HEK293 (cell line): Measurements from ENCODE around the gene MUTYH.

Source experiments
- CTCF ChIA-PET: fragments of 350-600 bp; formaldehyde crosslinking; extraction: SDS; loops from one replicate; lab custom pipeline; 2021; ENCODE audit warnings: antibody characterized with exemption; lab: Yijun Ruan, JAX
- POLR2A ChIA-PET: fragments of 300-600 bp; formaldehyde crosslinking; extraction: SDS; loops from one replicate; lab custom pipeline; 2020; ENCODE audit warnings: antibody characterized with exemption, inconsistent platforms; lab: Yijun Ruan, JAX
- H3K27ac ChIP-seq: fragments of 200-500 bp; sonication (Bioruptor generic); 2 replicates; pipeline ENCODE4 v1.5.1; 2014; ENCODE audit warnings: low read depth, low read length, control low read depth, inconsistent platforms; ENCODE audit errors: extremely low read depth
- H3K36me3 ChIP-seq, 2 experiments: fragments of 200-500 bp in 1 of 2; sonication (Bioruptor generic) in 1 of 2; 1 replicate in 1 of 2; 2 replicates in 1 of 2; pipeline ENCODE4 v1.5.1; 2014 to 2017; ENCODE audit warnings: inconsistent platforms in 2 of 2, low read length in 2 of 2; ENCODE audit not compliant: control insufficient read depth in 2 of 2, insufficient read depth in 1 of 2
- H3K4me1 ChIP-seq: fragments of 200-500 bp; sonication (Bioruptor generic); 2 replicates; pipeline ENCODE4 v1.5.1; 2014; ENCODE audit warnings: mild to moderate bottlenecking, low read length, inconsistent platforms; ENCODE audit not compliant: control insufficient read depth, insufficient read depth
- H3K4me3 ChIP-seq: 2 replicates; pipeline ENCODE4 v1.5.1; 2011; ENCODE audit warnings: low read depth, mild to moderate bottlenecking, control low read depth, low read length, moderate library complexity
- H3K9me3 ChIP-seq: fragments of 200-500 bp; sonication (Bioruptor generic); 2 replicates; pipeline ENCODE4 v1.5.1; 2014; ENCODE audit warnings: low read depth, low read length, inconsistent platforms; ENCODE audit not compliant: control insufficient read depth, insufficient read depth
- GFI1B ChIP-seq: fragments of 450-650 bp; formaldehyde crosslinking; IDR thresholded peaks from 2 replicates; pipeline ENCODE4 v1.5.1; 2016; ENCODE audit warnings: missing biosample characterization, missing genetic modification characterization
- GLIS1 ChIP-seq: fragments of 450-650 bp; formaldehyde crosslinking; IDR thresholded peaks from 2 replicates; pipeline ENCODE4 v1.5.1; 2016; ENCODE audit warnings: missing biosample characterization, missing genetic modification characterization
- KLF9 ChIP-seq: fragments of 450-650 bp; formaldehyde crosslinking; IDR thresholded peaks from 2 replicates; pipeline ENCODE4 v1.5.1; 2016; ENCODE audit warnings: missing biosample characterization, missing genetic modification characterization, low read depth
- ZNF394 ChIP-seq: fragments of 450-650 bp; formaldehyde crosslinking; IDR thresholded peaks from 2 replicates; pipeline ENCODE4 v1.5.1; 2016; ENCODE audit warnings: missing biosample characterization, missing genetic modification characterization, mild to moderate bottlenecking, moderate library complexity, borderline replicate concordance
- ZNF548 ChIP-seq: fragments of 450-650 bp; formaldehyde crosslinking; IDR thresholded peaks from 2 replicates; pipeline ENCODE4 v1.5.1; 2016; ENCODE audit warnings: missing biosample characterization, missing genetic modification characterization
- ZNF701 ChIP-seq: fragments of 450-650 bp; formaldehyde crosslinking; IDR thresholded peaks from 2 replicates; pipeline ENCODE4 v1.5.1; 2016; ENCODE audit warnings: missing biosample characterization, missing genetic modification characterization
- ZNF843 ChIP-seq: fragments of 450-650 bp; formaldehyde crosslinking; IDR thresholded peaks from 2 replicates; pipeline ENCODE4 v1.5.1; 2016; ENCODE audit warnings: missing biosample characterization, missing genetic modification characterization
- ZSCAN23 ChIP-seq: fragments of 450-650 bp; formaldehyde crosslinking; IDR thresholded peaks from 2 replicates; pipeline ENCODE4 v1.5.1; 2016; ENCODE audit warnings: missing biosample characterization, missing genetic modification characterization
- ZSCAN30 ChIP-seq: fragments of 450-650 bp; IDR thresholded peaks from 2 replicates; pipeline ENCODE4 v1.5.1; 2018; ENCODE audit warnings: missing biosample characterization, mild to moderate bottlenecking, missing genetic modification characterization, moderate library complexity
- TF ChIP-seq, protein P1 (sequence below): fragments of 450-650 bp; formaldehyde crosslinking; IDR thresholded peaks from 2 replicates; pipeline ENCODE4 v1.5.1; 2016; ENCODE audit warnings: missing biosample characterization, missing genetic modification characterization, borderline replicate concordance
- TF ChIP-seq, protein P2 (sequence below): fragments of 450-650 bp; formaldehyde crosslinking; IDR thresholded peaks from 2 replicates; pipeline ENCODE4 v1.5.1; 2016; ENCODE audit warnings: missing biosample characterization, missing genetic modification characterization
- TF ChIP-seq, protein P3 (sequence below): fragments of 450-650 bp; formaldehyde crosslinking; IDR thresholded peaks from 2 replicates; pipeline ENCODE4 v1.5.1; 2016; ENCODE audit warnings: missing biosample characterization, missing genetic modification characterization
- TF ChIP-seq, protein P4 (sequence below): fragments of 450-650 bp; formaldehyde crosslinking; IDR thresholded peaks from 2 replicates; pipeline ENCODE4 v1.5.1; 2017; ENCODE audit warnings: missing biosample characterization, missing genetic modification characterization

MUTYH gene

DNA sequence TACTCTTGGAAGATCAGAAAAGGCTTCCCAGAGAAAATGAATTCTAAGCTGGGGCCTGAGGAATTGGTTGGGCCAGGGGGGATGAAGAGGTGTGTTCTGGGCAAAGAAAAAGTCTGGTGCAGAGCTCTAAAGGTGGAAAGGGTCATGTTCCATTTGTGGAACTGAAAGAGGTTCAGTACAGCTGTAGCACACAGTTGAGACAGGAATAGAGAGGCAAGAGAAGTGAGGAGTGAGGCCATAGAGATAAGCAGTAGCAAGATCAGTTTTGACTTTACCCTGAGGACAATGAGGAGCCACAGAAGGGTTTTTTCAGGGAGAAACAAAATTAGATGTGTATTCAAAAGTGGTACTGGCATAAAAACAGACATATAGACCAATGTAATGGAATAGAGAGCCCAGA is 30.3 kb upstream of the MUTYH start:
- TF ChIP-seq ZSCAN23 (tag by site-specific recombination) (no peak), KLF9 (no peak), ZNF394 (tag by site-specific recombination) (no peak), GFI1B (tag by site-specific recombination) (no peak), ZSCAN30 (tag by site-specific recombination) (no peak), GLIS1 (tag by site-specific recombination) (no peak)
- TF ChIP-seq, protein P1, sequence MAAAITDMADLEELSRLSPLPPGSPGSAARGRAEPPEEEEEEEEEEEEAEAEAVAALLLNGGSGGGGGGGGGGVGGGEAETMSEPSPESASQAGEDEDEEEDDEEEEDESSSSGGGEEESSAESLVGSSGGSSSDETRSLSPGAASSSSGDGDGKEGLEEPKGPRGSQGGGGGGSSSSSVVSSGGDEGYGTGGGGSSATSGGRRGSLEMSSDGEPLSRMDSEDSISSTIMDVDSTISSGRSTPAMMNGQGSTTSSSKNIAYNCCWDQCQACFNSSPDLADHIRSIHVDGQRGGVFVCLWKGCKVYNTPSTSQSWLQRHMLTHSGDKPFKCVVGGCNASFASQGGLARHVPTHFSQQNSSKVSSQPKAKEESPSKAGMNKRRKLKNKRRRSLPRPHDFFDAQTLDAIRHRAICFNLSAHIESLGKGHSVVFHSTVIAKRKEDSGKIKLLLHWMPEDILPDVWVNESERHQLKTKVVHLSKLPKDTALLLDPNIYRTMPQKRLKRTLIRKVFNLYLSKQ (tag by site-specific recombination) = no peak
- TF ChIP-seq, protein P2, sequence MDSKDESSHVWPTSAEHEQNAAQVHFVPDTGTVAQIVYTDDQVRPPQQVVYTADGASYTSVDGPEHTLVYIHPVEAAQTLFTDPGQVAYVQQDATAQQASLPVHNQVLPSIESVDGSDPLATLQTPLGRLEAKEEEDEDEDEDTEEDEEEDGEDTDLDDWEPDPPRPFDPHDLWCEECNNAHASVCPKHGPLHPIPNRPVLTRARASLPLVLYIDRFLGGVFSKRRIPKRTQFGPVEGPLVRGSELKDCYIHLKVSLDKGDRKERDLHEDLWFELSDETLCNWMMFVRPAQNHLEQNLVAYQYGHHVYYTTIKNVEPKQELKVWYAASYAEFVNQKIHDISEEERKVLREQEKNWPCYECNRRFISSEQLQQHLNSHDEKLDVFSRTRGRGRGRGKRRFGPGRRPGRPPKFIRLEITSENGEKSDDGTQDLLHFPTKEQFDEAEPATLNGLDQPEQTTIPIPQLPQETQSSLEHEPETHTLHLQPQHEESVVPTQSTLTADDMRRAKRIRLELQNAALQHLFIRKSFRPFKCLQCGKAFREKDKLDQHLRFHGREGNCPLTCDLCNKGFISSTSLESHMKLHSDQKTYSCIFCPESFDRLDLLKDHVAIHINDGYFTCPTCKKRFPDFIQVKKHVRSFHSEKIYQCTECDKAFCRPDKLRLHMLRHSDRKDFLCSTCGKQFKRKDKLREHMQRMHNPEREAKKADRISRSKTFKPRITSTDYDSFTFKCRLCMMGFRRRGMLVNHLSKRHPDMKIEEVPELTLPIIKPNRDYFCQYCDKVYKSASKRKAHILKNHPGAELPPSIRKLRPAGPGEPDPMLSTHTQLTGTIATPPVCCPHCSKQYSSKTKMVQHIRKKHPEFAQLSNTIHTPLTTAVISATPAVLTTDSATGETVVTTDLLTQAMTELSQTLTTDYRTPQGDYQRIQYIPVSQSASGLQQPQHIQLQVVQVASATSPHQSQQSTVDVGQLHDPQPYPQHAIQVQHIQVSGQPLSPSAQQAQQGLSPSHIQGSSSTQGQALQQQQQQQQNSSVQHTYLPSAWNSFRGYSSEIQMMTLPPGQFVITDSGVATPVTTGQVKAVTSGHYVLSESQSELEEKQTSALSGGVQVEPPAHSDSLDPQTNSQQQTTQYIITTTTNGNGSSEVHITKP (tag by site-specific recombination) = no peak
- TF ChIP-seq, protein P3, sequence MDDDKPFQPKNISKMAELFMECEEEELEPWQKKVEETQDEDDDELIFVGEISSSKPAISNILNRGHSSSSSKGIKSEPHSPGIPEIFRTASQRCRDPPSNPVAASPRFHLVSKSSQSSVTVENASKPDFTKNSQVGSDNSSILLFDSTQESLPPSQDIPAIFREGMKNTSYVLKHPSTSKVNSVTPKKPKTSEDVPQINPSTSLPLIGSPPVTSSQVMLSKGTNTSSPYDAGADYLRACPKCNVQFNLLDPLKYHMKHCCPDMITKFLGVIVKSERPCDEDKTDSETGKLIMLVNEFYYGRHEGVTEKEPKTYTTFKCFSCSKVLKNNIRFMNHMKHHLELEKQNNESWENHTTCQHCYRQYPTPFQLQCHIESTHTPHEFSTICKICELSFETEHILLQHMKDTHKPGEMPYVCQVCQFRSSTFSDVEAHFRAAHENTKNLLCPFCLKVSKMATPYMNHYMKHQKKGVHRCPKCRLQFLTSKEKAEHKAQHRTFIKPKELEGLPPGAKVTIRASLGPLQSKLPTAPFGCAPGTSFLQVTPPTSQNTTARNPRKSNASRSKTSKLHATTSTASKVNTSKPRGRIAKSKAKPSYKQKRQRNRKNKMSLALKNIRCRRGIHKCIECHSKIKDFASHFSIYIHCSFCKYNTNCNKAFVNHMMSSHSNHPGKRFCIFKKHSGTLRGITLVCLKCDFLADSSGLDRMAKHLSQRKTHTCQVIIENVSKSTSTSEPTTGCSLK = no peak
- TF ChIP-seq, protein P4, sequence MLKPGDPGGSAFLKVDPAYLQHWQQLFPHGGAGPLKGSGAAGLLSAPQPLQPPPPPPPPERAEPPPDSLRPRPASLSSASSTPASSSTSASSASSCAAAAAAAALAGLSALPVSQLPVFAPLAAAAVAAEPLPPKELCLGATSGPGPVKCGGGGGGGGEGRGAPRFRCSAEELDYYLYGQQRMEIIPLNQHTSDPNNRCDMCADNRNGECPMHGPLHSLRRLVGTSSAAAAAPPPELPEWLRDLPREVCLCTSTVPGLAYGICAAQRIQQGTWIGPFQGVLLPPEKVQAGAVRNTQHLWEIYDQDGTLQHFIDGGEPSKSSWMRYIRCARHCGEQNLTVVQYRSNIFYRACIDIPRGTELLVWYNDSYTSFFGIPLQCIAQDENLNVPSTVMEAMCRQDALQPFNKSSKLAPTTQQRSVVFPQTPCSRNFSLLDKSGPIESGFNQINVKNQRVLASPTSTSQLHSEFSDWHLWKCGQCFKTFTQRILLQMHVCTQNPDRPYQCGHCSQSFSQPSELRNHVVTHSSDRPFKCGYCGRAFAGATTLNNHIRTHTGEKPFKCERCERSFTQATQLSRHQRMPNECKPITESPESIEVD (tag by site-specific recombination) = no peak
- Histone ChIP-seq H3K9me3 (no peaks in the 10 kb centered on the region), H3K36me3 (no peaks in the 10 kb centered on the region), H3K4me3 (no peak overlapping the region), H3K4me1 (no peaks in the 10 kb centered on the region; the same call in 1 of the 2 replicates), H3K27ac (no peak overlapping the region)
- ChIA-PET CTCF (interaction anchor here (0.8 kb wide), 1 partner anchor 10 kb away, joined by 3 read pairs; no protein-coding TSS in a partner anchor), POLR2A (no interaction called here)

DNA sequence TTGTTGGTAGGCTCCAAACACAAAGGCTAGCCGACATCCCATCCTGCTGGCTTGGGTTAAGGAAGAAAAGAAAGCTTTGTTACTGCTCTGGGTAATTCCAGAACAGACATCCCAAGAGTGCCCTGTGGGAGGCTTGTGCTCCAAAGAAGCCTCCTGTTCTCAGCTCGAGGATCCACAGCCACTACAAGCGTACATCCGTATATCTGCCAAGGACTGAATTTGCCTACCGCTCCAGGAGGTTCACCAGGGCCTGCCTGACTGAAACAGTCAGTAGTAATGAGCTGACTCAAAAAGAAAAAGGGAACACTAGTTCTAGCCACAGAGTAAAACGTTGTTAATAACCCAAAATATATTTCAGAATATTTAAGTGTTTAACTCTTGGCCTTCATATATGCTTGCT is 24.8 kb upstream of the MUTYH start:
- Histone ChIP-seq H3K36me3 (no peaks in the 10 kb centered on the region), H3K4me1 (no peaks in the 10 kb centered on the region), H3K4me3 (no peak overlapping the region), H3K9me3 (no peaks in the 10 kb centered on the region), H3K27ac (no peak overlapping the region)
- CTCF ChIA-PET = interaction anchor here (11.2 kb wide), 1 partner anchor 127 kb away, joined by 157 read pairs; the partner anchor contains the start of gene TESK2
- POLR2A ChIA-PET = interaction anchor here (0.5 kb wide), 1 partner anchor 11 kb away, joined by 6 read pairs; no protein-coding TSS in a partner anchor
- no peak for TF ChIP-seq ZNF843

DNA sequence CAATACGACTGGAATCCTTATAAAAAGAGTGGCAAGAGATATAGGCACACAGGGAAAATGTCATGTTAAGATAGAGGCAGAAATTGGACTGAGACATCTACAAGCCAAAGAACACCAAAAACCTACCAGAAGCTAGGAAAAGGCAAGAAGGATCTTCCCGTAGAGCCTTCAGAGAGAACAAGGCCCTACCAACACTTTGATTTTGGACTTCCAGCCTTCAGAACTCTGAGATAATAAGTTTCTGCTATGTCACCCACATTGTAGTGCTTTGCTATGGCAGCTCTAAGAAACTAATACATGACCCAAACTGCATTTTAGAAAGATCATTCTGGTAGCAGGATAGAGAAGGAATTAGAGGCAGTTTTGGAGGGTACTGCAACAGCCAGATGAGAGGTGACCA is 24.1 kb upstream of the MUTYH start:
- POLR2A ChIA-PET = interaction anchor here (0.5 kb wide), 1 partner anchor 12 kb away, joined by 6 read pairs; no protein-coding TSS in a partner anchor

More for the DNA sequence above, 24.1 kb upstream of the MUTYH start:
- no peak overlapping the region for H3K4me3 ChIP-seq
- no peak overlapping the region for H3K27ac ChIP-seq
- CTCF ChIA-PET = interaction anchor here (0.6 to 11.2 kb wide), 2 partner anchors 128 to 346 kb away, joined by 3 to 157 read pairs; partner anchors contain the start of gene TESK2
- no peaks in the 10 kb centered on the region for H3K4me1 ChIP-seq
- H3K9me3 ChIP-seq = no peaks in the 10 kb centered on the region
- no peaks in the 10 kb centered on the region for H3K36me3 ChIP-seq
- TF ChIP-seq ZNF701 (tag by site-specific recombination) (no peak), ZNF548 (tag by site-specific recombination) (peak; percentile 94)
